Measurements from ENCODE around the gene F8.
A peak's percentile ranks its signal among the peaks of the same experiment; 100 is the strongest.
"Not testable (repeated sequence)": the region's sequence is repeated elsewhere in the genome, so short reads cannot be mapped to it uniquely, and the experiment has no call there.

F8 gene

DNA sequence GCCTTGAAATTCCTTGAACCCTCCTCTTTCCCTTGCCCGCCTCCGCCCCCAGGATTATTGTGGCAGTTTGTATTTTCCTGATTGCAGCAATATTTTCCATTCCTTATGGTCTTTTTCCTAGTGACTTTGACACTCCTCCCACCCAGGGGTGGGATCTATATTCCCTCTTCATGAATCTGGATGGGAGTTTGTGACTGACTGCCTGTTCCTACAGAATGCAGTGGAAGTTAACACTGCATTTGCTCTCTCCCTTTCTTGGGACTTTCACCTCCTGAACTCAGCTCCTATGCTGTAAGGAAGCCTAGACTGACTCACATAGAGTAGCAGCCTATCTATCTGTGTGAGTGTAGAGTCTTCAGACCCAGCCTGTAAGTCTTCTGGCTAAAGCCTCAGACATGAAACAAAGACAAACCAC lies 6.4 kb upstream of the F8 start:
- DNase-seq, result no peak

GRCh38 chrX:155028129-155028528 lies 5.6 kb upstream of the F8 start:
- DNase-seq, result no peak

DNA sequence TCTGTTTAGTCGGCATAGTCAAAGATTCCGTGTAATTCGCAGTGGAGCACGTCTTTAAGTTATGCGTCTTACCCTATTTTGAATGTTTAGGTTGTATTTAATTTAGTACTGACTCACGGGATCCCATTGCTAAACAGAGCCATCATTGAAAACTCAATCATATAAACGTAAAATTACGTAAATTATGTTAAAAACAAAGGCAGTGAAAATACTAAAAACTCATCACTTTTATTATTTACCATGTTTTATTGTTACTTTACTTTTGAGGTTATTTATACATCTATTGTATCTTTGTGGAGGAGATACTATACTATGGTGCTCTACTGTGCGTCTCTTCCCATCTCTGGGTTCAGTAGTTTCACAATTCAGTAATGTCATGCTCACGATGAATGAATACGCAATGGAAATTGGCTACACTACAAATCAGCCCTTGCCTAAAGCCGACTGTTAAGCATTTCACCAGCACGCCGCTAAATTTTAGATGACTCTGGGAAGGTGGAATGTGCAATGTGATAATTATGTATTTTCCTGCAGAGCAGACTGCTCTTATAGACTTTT lies 5.1 kb upstream of the F8 start:
- peak; percentile 7 for DNase-seq

DNA sequence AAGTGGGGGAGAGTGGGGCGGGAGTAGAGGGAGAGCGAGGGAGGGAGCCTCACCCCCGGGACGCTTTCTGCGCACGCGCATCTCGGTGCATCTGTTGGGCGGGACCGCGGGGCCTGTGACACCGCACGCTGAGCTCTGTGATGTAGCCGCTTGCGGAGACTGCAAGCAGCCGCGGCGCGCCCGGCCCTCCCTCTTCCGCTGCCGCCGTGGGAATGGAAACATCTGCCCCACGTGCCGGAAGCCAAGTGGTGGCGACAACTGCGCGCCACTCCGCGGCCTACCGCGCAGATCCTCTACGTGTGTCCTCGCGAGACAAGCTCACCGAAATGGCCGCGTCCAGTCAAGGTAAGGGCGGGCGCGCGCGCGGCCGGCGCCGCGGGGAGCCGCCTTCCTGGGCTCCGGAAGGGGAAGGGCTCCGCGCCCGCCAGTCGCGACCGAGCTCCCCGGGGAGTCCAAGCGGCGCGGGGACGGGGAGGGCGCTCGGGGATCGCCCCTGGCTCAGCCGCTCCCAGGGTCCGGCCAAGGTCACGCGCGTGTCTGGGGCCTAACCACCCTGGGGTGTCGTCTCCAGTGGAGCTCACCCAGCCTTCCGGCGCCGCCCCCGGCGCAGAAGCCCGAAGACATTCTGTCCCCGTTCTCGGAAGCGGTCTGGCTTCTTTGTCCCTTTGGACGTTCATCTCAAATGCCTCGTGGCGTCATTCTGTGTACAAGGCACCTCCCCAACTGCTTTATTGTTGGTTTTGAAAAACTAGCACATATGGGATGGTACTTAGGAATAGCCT lies 4.4 kb upstream of the F8 start, which contains the start of gene FUNDC2:
FUNDC2 (plus strand) TSS at position 118 of the 782 bp plus-strand sequence; CDS start at position 213, 95 bp downstream.
- peak; percentile 66 for DNase-seq

DNA sequence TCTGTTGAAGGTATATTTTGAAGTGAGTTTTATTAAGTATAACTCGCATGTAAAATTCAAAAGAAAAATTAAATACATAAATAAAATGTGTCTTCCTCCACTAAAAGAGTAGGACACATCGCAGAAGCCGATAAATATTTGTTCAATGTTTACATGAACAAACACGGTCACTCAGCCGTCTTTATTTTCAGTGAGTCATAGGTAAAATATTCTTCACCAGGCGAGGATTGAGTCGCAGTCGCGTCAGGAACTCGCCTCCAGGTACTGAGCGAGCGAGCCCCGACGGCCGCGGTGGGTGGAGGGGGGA lies 3.9 kb upstream of the F8 start:
- DNase-seq, result no peak

GRCh38 chrX:155023907-155024833 lies 1.6 kb upstream of the F8 start:
- no peak for DNase-seq

DNA sequence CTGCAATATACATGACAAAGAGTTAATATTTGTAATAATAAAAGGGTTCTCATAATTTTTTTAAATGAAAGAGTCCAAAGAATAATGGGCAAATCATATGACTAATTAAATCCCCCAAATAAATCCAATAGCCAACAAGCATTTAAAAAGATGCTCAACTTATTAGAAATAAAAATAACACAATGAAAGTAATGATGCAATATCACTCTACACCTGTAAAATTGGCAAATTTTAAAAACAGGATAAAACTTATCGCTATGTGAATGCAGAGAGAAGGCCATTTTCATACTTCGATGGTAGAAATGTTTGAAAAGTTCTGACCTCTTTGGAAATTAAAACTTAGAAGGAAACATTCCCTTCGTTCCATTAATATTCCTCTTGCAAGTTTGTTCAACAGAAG lies 1.9 kb downstream of the F8 start:
- DNase-seq, result no peak

- no peak for DNase-seq
Measured at GRCh38 chrX:155009994-155010472, 12.5 kb downstream of the F8 start.

- DNase-seq, result not testable (repeated sequence)
Measured at GRCh38 chrX:155008578-155008977, 13.9 kb downstream of the F8 start.

- not testable (repeated sequence) for DNase-seq
Measured at GRCh38 chrX:155006913-155007671, 15.4 kb downstream of the F8 start.

DNA sequence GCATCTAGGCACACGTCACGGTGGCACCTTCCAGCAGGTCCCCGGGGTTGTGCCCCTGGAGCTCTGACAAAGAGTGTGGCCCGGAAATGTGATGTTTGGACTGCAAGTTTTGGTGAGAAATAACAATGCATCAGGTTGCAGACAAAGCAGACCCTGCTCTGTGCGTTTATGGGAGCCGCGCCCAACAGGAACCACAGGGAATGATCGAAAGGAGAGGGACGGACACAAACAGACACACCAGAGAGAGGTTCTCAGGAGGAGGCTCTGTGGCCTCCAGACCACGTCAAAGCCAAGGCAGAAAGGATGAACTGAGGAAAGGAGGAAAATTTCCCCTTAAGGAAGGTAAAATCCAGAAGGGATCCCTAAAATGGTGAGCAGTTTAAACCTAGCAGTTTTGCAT lies 16.1 kb downstream of the F8 start:
- DNase-seq, result not testable (repeated sequence)

DNA sequence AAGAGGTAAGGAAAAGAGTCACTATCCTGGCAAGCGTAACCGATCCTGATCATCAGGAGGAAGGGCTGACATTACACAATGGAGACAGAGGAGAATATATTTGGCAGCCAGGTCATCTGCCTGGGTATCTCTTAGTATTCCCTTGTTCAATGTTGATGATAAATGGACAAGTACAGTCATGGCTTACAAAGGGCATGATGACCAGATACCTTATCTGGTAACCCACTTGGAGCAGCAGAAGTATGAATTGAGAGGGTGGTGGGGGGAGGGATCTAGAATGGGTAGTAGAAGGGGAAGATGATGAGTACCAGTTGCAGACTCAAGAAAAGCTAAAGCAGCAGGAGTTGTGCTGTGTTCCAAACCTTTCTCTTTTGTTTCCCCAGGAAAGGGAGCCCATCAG lies 17.3 kb downstream of the F8 start:
- DNase-seq, result no peak

- no peak for DNase-seq
Measured at GRCh38 chrX:155001873-155002272, 20.6 kb downstream of the F8 start.

- no peak for DNase-seq
Measured at GRCh38 chrX:155000841-155001240, 21.7 kb downstream of the F8 start.

GRCh38 chrX:154998204-154998880 lies 24.2 kb downstream of the F8 start:
- no peak for DNase-seq

DNA sequence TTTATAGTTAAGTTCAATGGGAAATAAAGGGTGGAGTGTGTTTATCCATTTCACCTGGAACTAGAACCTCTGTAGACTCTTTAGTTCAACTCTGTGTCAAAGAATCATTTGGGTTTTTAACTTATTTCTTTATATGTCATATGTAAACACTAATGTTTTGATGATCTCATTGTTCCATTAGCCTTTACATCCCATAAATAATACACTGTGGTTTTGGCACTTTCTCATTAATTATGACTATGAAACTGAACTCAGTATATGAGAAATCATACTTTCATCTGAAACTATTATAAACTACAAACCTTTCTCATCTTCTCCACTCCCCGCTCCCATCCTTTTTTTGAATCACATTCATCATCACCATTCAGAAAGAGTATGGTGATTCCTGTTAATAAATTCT lies 31.0 kb downstream of the F8 start:
- no peak for DNase-seq

- no peak for DNase-seq
Measured at GRCh38 chrX:154991039-154991438, 31.5 kb downstream of the F8 start.

DNA sequence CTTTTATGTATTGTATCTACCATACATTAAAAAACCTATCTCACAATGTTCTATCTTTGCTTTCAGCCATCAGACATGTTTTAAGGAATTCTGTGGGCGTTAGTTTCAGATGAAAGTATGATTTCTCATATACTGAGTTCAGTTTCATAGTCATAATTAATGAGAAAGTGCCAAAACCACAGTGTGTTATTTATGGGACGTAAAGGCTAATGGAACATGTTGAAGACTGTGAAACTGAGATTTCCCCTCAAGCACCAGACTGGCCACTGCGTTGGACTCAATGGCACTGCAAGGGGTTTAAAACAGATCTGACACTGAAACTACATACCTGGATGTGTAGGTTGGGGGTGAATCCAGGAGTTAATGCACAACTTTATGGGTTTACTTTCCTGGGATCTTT lies 32.0 kb downstream of the F8 start:
- DNase-seq, result no peak

DNA sequence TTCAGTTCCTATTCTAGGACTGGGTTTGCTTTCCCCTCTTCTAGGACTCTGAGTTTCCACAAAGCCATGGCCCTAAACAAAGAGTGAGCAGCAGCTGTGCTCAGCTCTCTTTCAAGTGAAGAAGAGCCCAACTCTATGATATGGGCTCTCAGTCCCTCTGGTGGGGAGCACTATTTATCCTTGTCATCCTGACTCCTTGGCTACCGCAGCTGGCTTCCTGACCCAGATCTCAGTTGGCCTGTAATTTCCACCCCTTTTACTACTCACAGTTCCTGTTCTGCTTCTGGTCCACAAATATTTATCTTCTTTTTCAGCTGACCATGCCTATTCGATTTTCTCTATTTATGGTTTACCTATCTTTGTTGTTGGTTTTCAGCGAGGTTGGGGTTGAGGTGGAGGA lies 33.8 kb downstream of the F8 start:
- no peak for DNase-seq

- DNase-seq, result no peak
Measured at GRCh38 chrX:154987940-154988339, 34.6 kb downstream of the F8 start.

GRCh38 chrX:154986826-154987575 lies 35.5 kb downstream of the F8 start:
- no peak for DNase-seq

DNA sequence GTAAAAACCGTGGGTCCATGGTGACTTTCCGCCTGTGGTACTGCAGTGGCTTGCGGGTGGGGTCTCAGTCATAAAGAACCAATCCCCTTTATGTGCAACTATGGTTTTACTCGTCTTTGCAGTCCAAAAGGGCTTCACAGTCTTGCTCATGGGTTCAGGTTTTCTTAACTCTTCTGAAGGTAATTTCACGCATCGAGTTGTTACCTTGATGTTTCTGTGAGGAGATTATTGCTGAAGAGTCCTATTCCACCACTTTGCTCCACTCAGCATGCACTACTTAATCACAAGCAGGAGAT lies 41.5 kb downstream of the F8 start:
- DNase-seq, result no peak

Data from NCI-H1417 treated with DMSO at 0.1 percent for 48 hours (cell line).